Subcutaneous adipose tissue (tissue), 4 donors: ENCODE data around the gene MPP1. TPM values are rescaled to one million over a fixed set of nuclear protein-coding genes. Genes with fewer than 3 reads are reported as not detected.

Experiments
- CTCF ChIP-seq: fragments of 450-650 bp; IDR thresholded peaks from one replicate; pipeline ENCODE4 v1.5.1; 2016; ENCODE audit warnings: low read depth, mild to moderate bottlenecking, control low read depth, antibody characterized with exemption, moderate library complexity
- total RNA-seq, 4 donors: library from RNA; depleted of rRNA; stranded (reverse); fragments of >200 nt; gene quantifications; one replicate each; pipeline ENCODE4 v1.1.0, GENCODE V29; 2016

The MPP1 gene
- 100 to 1,000 TPM in 1 of 4 donors, 10 to 100 TPM in 3; 40.9 to 106 (median 55.3) TPM for total RNA-seq

- no peak for TF ChIP-seq CTCF
These were observed at the start of gene MPP1 for GRCh38 chrX:154804957-154805695. Gene MPP1 (minus strand): TSS chrX:154805485. CDS start chrX:154805373, 112 bp downstream.

GRCh38 chrX:154850957-154851611 is 45.8 kb upstream of the MPP1 start:
- no peak for TF ChIP-seq CTCF

- TF ChIP-seq CTCF, result no peak
These were observed 35.6 kb upstream of the MPP1 start for GRCh38 chrX:154840856-154841255.

GRCh38 chrX:154836163-154836562 is 30.9 kb upstream of the MPP1 start:
- TF ChIP-seq CTCF, result no peak

- no peak for TF ChIP-seq CTCF
These were observed 29.3 kb upstream of the MPP1 start, which contains the start of gene SMIM9 for GRCh38 chrX:154834562-154834961. Gene SMIM9 (minus strand): TSS chrX:154834662. CDS start chrX:154830856, 3,806 bp downstream.

- no peak for TF ChIP-seq CTCF
These were observed 28.5 kb upstream of the MPP1 start for GRCh38 chrX:154833746-154834274.

- TF ChIP-seq CTCF, result no peak
These were observed 24.7 kb upstream of the MPP1 start for GRCh38 chrX:154829926-154830442.
